Activated CD4-positive, alpha-beta T cell treated with anti-CD3 and anti-CD28 coated beads, Interleukin-2, amount 10 ng/mL, durations not matched to agents 24 days and 14 days (primary cell): Measurements from ENCODE around the gene PRDM8. TPM values are rescaled to one million over a fixed set of nuclear protein-coding genes. Genes with fewer than 3 reads are reported as not detected.
"Not testable (repeated sequence)": the region's sequence is repeated elsewhere in the genome, so short reads cannot be mapped to it uniquely, and the experiment has no call there.

Experiments used
- DNase-seq: peaks from one replicate; pipeline ENCODE4 v3.0.0; 2022
- H3K27ac Mint-ChIP-seq: one replicate; pipeline ENCODE4 v1.8.0; 2022; ENCODE audit warnings: mild to moderate bottlenecking, mixed read lengths
- H3K27me3 Mint-ChIP-seq: one replicate; pipeline ENCODE4 v1.8.0; 2022; ENCODE audit warnings: mixed read lengths
- H3K36me3 Mint-ChIP-seq: one replicate; pipeline ENCODE4 v1.8.0; 2022; ENCODE audit warnings: low read depth, mild to moderate bottlenecking, mixed read lengths
- H3K4me1 Mint-ChIP-seq: one replicate; pipeline ENCODE4 v1.8.0; 2021; ENCODE audit warnings: mixed read lengths
- H3K4me3 Mint-ChIP-seq: one replicate; pipeline ENCODE4 v1.8.0; 2022; ENCODE audit warnings: mild to moderate bottlenecking, moderate library complexity, mixed read lengths
- H3K9me3 Mint-ChIP-seq: one replicate; pipeline ENCODE4 v1.8.0; 2021; ENCODE audit warnings: mixed read lengths
- intact Hi-C: fragments of 100-400 bp; cut with micrococcal nuclease; formaldehyde crosslinking; loops from one replicate; pipeline ENCODE4 v1.15.1; 2023
- total RNA-seq: library from RNA; stranded (reverse); gene quantifications from 2 replicates; pipeline ENCODE4 v1.2.3, GENCODE V29; 2022

PRDM8 gene
- total RNA-seq, 1 donor from 2014 or later = 4.6 TPM

DNA sequence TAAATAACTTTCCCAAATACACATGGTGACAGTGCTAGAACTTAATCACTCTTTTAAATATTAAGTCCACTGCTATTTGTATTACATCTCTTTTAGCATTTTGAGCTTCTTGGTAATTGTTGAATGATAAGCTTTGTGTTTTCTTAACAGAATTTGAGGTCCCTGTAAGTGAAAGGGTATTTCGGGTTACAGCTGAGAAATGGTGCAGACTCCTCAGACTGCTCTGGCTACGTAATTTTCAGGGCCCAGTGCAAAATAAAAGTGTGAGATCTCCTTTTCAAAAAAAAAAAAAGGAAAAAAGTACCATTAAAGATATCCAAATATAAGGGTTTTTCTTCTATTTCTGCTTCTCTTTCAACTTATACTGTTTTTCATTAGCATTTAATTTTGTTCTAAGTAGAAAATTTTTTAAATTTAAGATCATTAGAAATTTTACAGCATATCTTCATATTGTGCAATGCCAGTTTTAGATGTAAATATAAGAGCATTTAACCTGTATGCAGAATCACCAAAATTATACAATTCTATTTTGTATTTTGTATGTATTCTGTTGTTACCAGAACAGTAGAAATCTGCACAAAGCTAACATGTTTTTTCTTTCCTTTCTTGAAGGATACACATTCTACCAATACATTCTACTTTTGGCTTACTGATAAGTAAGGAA lies 35.5 kb downstream of the PRDM8 start:
- Mint-ChIP-seq H3K4me3 (no peak overlapping the region), H3K27ac (no peak overlapping the region), H3K36me3 (no peaks in the 10 kb centered on the region), H3K9me3 (no peaks in the 10 kb centered on the region), H3K4me1 (no peaks in the 10 kb centered on the region), H3K27me3 (peaks cover 29% of the 10 kb centered on the region)
- no peak for DNase-seq
- intact Hi-C loops = no loop called here

DNA sequence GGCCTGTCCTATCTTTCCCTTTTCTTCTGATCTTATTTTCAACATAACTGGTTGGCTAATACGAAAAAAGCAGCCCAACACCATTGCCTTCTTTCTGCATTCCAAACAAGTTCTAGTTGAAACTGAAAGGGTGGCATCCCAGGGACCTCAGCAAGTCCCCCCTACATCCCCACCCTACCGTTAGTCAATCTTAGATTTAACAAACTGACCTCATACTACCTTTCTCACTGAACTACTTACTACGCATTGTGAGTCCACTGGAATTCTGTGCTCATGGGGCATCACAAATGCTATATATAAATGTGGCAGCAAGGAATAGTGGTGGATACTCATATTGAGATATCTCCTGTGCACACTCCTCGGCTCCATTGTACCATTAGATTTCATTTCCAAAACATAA lies 36.1 kb downstream of the PRDM8 start:
- Mint-ChIP-seq H3K4me3 (no peak overlapping the region), H3K27ac (no peak overlapping the region), H3K4me1 (no peaks in the 10 kb centered on the region), H3K36me3 (no peaks in the 10 kb centered on the region), H3K9me3 (no peaks in the 10 kb centered on the region), H3K27me3 (peaks cover 27% of the 10 kb centered on the region)
- no peak for DNase-seq
- intact Hi-C loops = no loop called here

DNA sequence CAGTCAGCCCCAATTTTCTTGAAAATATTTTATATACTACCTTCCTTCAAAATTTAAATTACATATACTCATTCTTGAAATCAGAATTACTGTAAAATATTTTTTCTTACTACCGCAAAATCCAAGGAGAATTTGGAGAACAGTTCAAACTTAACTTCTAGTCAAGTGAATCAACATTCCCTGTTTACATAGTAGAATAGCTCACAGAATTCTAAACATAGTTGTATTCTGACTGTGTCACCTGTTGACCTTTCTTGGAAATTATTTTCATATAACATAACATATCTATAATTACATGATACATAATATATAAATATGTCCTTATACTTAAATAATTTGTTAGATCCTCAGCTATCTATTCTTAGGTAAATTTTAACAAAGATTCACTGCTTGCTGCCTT lies 38.1 kb downstream of the PRDM8 start:
- Mint-ChIP-seq H3K9me3 (no peaks in the 10 kb centered on the region), H3K27ac (no peak overlapping the region), H3K4me1 (no peaks in the 10 kb centered on the region)

DNA sequence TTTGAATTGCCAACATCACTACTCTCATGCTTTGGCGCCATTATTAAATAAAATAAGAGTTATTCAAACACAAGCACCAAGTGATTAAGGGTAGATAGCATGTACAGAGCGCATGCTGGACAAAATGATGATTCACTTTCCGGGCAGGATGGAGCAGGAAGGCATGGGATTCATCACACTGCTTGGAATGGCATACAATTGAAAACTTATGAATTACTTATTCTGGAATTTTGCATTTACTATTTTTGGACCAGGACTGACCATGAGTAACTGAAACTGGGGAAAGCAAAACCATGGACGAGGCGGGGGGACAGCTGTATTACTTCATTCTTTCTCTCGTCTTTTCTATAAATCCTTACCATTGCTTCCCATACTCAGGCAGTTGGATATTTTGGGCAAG lies 40.7 kb downstream of the PRDM8 start:
- H3K4me3 Mint-ChIP-seq = no peak overlapping the region
- intact Hi-C loops = no loop called here
- DNase-seq = no peak
- H3K27me3 Mint-ChIP-seq = peaks cover 10% of the 10 kb centered on the region
- H3K36me3 Mint-ChIP-seq = no peaks in the 10 kb centered on the region
- no peak overlapping the region for H3K27ac Mint-ChIP-seq
- H3K9me3 Mint-ChIP-seq = no peaks in the 10 kb centered on the region
- H3K4me1 Mint-ChIP-seq = no peaks in the 10 kb centered on the region

More for the DNA sequence above, 38.1 kb downstream of the PRDM8 start:
- intact Hi-C loops = no loop called here
- Mint-ChIP-seq H3K4me3 (no peak overlapping the region), H3K27me3 (peaks cover 18% of the 10 kb centered on the region), H3K36me3 (no peaks in the 10 kb centered on the region)
- no peak for DNase-seq

DNA sequence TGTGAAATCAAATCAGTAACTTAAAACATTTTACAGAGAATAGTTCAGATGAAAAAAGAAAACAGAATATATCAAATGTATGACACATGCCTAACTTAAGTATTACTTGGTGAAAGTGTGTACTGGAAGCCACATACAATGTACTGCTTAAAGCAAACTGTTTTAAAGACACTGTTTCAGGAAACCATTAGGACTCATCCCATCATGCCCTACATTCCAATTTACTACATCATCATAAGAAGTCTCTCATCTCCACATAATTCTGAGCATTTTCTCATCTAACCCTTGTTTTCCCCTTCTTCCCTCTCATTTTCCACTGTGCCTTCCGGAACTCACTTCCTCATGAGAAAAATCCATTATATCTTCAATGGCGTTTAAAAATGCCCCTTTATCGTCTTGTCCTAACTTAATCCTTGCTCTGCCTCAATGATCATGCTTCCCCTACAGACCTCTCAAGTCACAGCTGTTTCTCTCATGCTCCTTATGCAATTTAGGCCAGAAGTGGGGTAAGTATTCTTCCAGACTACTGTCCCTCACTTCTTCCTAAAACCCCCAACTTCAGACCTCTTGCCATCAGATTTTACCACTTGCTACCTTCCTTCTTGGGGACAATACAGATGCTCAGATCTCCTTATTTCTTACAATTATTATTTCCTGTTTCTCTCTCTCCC lies 42.3 kb downstream of the PRDM8 start:
- no peaks in the 10 kb centered on the region for H3K4me1 Mint-ChIP-seq

DNA sequence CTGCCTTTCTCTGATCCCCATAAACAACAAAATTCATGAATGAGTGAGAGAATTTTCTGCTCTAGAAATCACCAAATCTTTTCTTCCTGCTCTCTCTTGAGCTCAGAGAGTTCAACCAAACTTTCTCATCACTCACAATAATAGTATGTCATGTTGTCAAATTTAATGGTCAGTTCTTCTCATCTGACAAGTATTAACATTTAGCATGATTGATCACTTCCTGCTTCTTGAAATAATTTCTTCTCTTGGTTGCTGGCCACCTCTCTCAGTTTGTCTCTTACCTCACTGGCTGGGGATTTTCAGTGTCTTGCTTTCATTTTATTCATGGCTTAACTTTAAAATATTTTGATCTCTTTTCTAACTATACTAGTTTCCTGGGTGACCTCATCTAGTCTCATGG lies 43.7 kb downstream of the PRDM8 start:
- H3K4me1 Mint-ChIP-seq = no peaks in the 10 kb centered on the region
- H3K27me3 Mint-ChIP-seq = peaks cover 6% of the 10 kb centered on the region
- no peak overlapping the region for H3K27ac Mint-ChIP-seq
- no peaks in the 10 kb centered on the region for H3K36me3 Mint-ChIP-seq
- H3K4me3 Mint-ChIP-seq = no peak overlapping the region
- intact Hi-C loops = no loop called here
- H3K9me3 Mint-ChIP-seq = no peaks in the 10 kb centered on the region
- DNase-seq = no peak

More for the DNA sequence above, 42.3 kb downstream of the PRDM8 start:
- H3K9me3 Mint-ChIP-seq = no peaks in the 10 kb centered on the region
- H3K27me3 Mint-ChIP-seq = peaks cover 8% of the 10 kb centered on the region
- intact Hi-C loops = no loop called here
- H3K27ac Mint-ChIP-seq = no peak overlapping the region
- no peaks in the 10 kb centered on the region for H3K36me3 Mint-ChIP-seq
- no peak overlapping the region for H3K4me3 Mint-ChIP-seq
- no peak for DNase-seq

DNA sequence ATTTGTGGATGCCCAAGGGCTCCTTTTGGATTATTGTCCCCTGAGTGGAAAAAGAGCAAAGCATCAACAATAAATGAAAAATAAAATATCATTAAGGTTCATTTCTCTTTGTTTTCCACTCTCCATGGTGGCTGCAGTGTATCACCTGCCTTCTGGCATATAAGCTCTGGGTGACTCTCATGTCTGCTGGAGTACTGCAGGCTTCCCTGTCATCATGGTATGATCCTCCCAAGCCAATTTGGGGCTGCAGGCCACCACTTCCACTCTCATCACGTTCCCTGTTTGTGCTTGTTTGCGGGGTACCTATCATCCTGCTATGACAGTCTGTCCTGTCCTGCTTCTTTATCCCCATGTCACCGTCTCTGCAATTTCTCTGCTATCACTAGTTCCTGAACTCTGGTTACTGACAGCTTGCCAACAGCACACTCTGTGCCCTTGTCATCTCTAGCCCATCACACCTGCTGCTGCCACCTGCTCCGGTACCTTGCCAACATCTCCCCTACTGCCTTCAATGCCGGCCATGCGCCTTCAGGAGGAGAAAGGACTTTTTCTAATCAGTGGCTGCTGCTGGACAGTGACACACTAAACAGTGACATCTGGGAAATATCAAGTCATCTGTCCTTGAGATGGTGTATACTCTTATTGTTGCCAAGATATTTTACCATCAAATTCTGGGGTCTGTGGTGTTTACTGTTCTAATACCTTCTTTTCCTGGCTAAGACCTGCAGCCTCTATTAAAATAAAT lies 46.1 kb downstream of the PRDM8 start:
- H3K36me3 Mint-ChIP-seq = no peaks in the 10 kb centered on the region
- intact Hi-C loops = no loop called here
- peaks cover 8% of the 10 kb centered on the region for H3K27me3 Mint-ChIP-seq
- H3K4me3 Mint-ChIP-seq = no peak overlapping the region
- no peak overlapping the region for H3K27ac Mint-ChIP-seq
- no peak for DNase-seq
- no peaks in the 10 kb centered on the region for H3K9me3 Mint-ChIP-seq
- no peaks in the 10 kb centered on the region for H3K4me1 Mint-ChIP-seq

DNA sequence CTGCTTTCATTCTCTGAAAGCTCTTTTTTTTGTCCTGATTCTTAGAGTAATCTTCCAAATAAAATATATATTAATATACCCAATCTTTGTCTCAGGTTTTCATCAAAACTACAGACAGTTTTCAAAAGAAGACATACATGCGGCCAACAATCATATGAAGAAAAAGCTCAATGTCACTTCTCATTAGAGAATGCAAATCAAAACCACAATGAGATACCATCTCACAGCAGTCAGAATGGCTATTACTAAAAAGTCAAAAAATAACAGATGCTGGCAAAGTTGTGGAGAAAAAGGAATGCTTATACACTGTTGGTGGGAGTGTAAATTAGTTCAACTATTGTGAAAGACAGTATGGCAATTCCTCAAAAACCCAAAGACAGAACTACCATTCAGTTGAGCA lies 50.2 kb downstream of the PRDM8 start:
- DNase-seq, H3K9me3 Mint-ChIP-seq, H3K4me1 Mint-ChIP-seq, H3K27ac Mint-ChIP-seq, intact Hi-C loops, H3K4me3 Mint-ChIP-seq, H3K36me3 Mint-ChIP-seq: not testable (repeated sequence)
- H3K27me3 Mint-ChIP-seq = peaks cover 15% of the 10 kb centered on the region

DNA sequence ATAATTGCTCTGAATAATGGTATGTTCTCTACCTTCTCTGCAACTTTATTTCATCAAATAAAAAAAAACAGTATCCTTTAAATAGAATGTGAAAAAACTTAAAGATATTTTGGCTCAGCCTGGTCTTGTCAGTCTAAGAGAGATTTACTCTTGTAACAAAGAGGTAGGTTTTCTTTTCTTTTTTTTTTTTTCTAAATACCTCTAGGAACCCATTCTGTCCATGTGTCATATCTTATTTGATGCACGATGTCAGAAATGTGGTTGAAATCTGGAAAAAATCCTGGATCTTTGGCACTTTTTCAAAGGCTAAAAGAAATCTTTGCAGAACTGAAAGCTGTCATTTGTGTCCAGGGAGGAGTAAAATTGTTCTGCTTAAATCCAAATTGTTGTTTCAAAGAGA lies 51.8 kb downstream of the PRDM8 start:
- Mint-ChIP-seq H3K4me3 (no peak overlapping the region), H3K9me3 (no peaks in the 10 kb centered on the region), H3K4me1 (no peaks in the 10 kb centered on the region), H3K36me3 (no peaks in the 10 kb centered on the region), H3K27me3 (peaks cover 13% of the 10 kb centered on the region), H3K27ac (no peak overlapping the region)
- intact Hi-C loops = no loop called here
- DNase-seq = no peak

DNA sequence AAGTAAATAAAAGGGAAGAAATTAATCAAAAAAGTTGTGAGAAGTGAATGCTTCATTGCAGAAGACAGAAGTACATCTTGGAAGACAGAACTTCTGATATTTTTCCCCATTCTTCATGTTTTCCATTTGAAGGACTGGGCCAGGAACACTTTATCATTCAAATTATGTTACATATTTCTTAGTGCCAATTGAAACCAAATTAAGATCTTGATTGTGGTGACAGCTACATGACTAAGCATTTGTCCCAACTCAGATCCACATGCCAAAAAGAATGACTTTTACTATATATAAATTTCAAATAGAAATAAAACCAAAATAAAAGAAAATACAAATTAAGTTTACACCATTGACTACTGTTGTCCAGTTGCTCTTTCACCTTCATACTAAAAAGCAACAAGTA lies 55.1 kb downstream of the PRDM8 start:
- H3K27ac Mint-ChIP-seq = no peak overlapping the region

DNA sequence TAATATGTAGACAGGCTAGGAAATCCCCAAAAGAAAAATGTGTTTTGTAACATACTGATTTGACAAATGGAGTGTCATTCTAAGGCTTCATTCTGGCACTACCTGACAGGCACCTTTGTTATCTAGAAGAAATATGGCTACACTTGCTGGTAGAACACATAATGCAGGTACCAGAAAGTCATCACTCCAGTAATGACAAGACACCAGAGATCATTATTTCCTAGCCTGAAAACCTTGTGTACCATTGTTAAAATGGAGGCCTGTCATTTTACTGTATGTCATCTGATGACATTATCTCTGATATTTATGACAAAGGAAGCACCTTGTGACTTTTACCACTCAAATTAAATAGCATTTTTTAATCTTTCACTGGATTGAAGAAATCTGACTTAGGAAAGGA lies 55.6 kb downstream of the PRDM8 start:
- DNase-seq = no peak
- no peaks in the 10 kb centered on the region for H3K9me3 Mint-ChIP-seq
- intact Hi-C loops = no loop called here
- no peak overlapping the region for H3K4me3 Mint-ChIP-seq
- H3K4me1 Mint-ChIP-seq = no peaks in the 10 kb centered on the region
- peaks cover 29% of the 10 kb centered on the region for H3K27me3 Mint-ChIP-seq
- H3K36me3 Mint-ChIP-seq = no peaks in the 10 kb centered on the region
- H3K27ac Mint-ChIP-seq = no peak overlapping the region

More for the DNA sequence above, 55.1 kb downstream of the PRDM8 start:
- Mint-ChIP-seq H3K36me3 (no peaks in the 10 kb centered on the region), H3K27me3 (peaks cover 26% of the 10 kb centered on the region), H3K4me1 (no peaks in the 10 kb centered on the region), H3K4me3 (no peak overlapping the region), H3K9me3 (no peaks in the 10 kb centered on the region)
- DNase-seq = no peak
- intact Hi-C loops = no loop called here

DNA sequence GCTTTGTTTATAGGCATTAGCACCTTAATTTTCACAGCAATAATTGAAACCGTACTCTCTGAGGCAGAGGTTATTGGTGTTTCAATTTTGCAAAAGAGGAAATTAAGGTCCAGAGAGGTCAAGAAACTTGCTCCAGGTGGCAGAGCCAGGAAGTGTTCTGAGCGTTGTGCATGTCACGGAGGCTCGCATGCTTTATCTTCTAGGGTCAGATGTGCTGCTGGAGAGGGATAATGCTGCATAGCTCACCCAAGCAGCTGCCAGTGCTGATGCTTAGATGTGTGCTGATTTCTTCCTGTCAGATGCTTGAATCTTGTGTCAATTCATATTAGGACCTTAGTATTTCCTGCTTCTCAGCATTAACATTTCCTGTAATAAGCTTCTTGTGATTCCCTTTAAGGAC lies 56.2 kb downstream of the PRDM8 start:
- H3K27me3 Mint-ChIP-seq = peaks cover 30% of the 10 kb centered on the region
- H3K4me1 Mint-ChIP-seq = no peaks in the 10 kb centered on the region

More for the DNA sequence above, 56.2 kb downstream of the PRDM8 start:
- no peak overlapping the region for H3K4me3 Mint-ChIP-seq
- intact Hi-C loops = no loop called here
- DNase-seq = no peak
- H3K27ac Mint-ChIP-seq = no peak overlapping the region
- no peaks in the 10 kb centered on the region for H3K9me3 Mint-ChIP-seq
- no peaks in the 10 kb centered on the region for H3K36me3 Mint-ChIP-seq
